C4-2B (cell line): ENCODE data around the gene ARMC9.

ENCODE experiments used
- H3K27ac ChIP-seq: fragments of 450-650 bp; 2 replicates; pipeline ENCODE4 v1.5.1; 2017
- CTCF ChIP-seq: fragments of 450-650 bp; conservative IDR thresholded peaks from 2 replicates; pipeline ENCODE4 v1.5.1; 2017; ENCODE audit warnings: mild to moderate bottlenecking
- ZFX ChIP-seq: fragments of 450-650 bp; IDR thresholded peaks from 2 replicates; pipeline ENCODE4 v1.6.1; 2017

Gene ARMC9

GRCh38 chr2:231423176-231423575 lies 224.7 kb downstream of the ARMC9 start:
- H3K27ac ChIP-seq: no peak overlapping the region
- no peak for TF ChIP-seq ZFX
- TF ChIP-seq CTCF: no peak
